HepG2 (cell line): ENCODE measurements around the gene PHF23. TPM values are rescaled to one million over a fixed set of nuclear protein-coding genes. Genes with fewer than 3 reads are reported as not detected.

Experiments used
- ATAC-seq: fragments of 200-7000 bp; cut with Tn5 transposase; 3 replicates; pipeline ENCODE4 v1.9.1; 2020; ENCODE audit warnings: mild to moderate bottlenecking, moderate library complexity
- BruUV-seq: library from RNA; stranded (reverse); fragments of 400-500 nt; replicated peaks from 2 replicates; lab custom pipeline; 2021; lab: Mats Ljungman, UMichigan
- CTCF ChIA-PET: fragments of 300-600 bp; formaldehyde crosslinking; extraction: SDS; loops from one replicate; lab custom pipeline; 2021; ENCODE audit warnings: low total read pairs, inconsistent platforms, low intra/inter-chr PET ratio; lab: Yijun Ruan, JAX
- POLR2A ChIA-PET: fragments of 350-600 bp; sonication (Branson Sonifier 250); formaldehyde crosslinking; loops from one replicate; lab custom pipeline; 2020; ENCODE audit warnings: antibody characterized with exemption, inconsistent platforms; lab: Yijun Ruan, JAX
- DNase-seq: peaks from one replicate; pipeline ENCODE4 v3.0.0-alpha.2; 2015; ENCODE audit warnings: low spot score
- FAIRE-seq: peaks from 3 replicates; lab custom pipeline; 2011; peaks lifted over from hg19 to GRCh38; lab: Jason Lieb, UNC
- H2AFZ ChIP-seq: one replicate; pipeline ENCODE4 v1.6.1; 2011; ENCODE audit warnings: low read length, inconsistent platforms
- H3K27ac ChIP-seq: fragments of 300-600 bp; 3 replicates; pipeline ENCODE4 v1.8.0; 2011; ENCODE audit warnings: mixed run types, mild to moderate bottlenecking, mixed read lengths, low read length, inconsistent platforms; ENCODE audit not compliant: insufficient read depth; ENCODE audit errors: extremely low read length
- H3K27me3 ChIP-seq, 2 experiments: fragments of 200-600 bp in 1 of 2; 2 replicates in 1 of 2; 3 replicates in 1 of 2; pipeline versions ENCODE4 v1.6.0 to v1.8.0; 2011; ENCODE audit warnings: low read length in 2 of 2, mild to moderate bottlenecking in 2 of 2, moderate library complexity in 2 of 2, inconsistent platforms in 1 of 2; ENCODE audit not compliant: insufficient read depth in 2 of 2, control insufficient read depth in 1 of 2
- H3K36me3 ChIP-seq, 2 experiments: fragments of 200-600 bp in 1 of 2; replicated peaks in 1 of 2; 2 replicates in 1 of 2; 3 replicates in 1 of 2; pipeline versions ENCODE4 v1.5.1 to v1.8.0; 2011; ENCODE audit warnings: low read length in 2 of 2, inconsistent platforms in 1 of 2; ENCODE audit not compliant: insufficient read depth in 2 of 2, control insufficient read depth in 1 of 2
- H3K4me1 ChIP-seq: 2 replicates; pipeline ENCODE4 v1.5.1; 2012; ENCODE audit warnings: low read length, inconsistent platforms; ENCODE audit not compliant: insufficient read depth
- H3K4me2 ChIP-seq: 2 replicates; pipeline ENCODE4 v1.6.0; 2011; ENCODE audit warnings: low read depth, low read length, inconsistent platforms
- H3K4me3 ChIP-seq, 3 experiments: fragments of 200-600 bp in 1 of 3; sonication (generic), shearing (Covaris generic) in 1 of 3; replicated peaks in 1 of 3; 2 replicates each; pipeline ENCODE4 v1.5.1; 2011 to 2016; ENCODE audit warnings: low read length in 3 of 3, inconsistent platforms in 2 of 3, low read depth in 2 of 3, mild to moderate bottlenecking in 2 of 3, control low read depth in 1 of 3, mixed read lengths in 1 of 3; ENCODE audit not compliant: insufficient read depth in 1 of 3
- H3K79me2 ChIP-seq: one replicate; pipeline ENCODE4 v1.6.1; 2011; ENCODE audit warnings: low read length, inconsistent platforms; ENCODE audit not compliant: insufficient read depth
- H3K9ac ChIP-seq: 2 replicates; pipeline ENCODE4 v1.6.0; 2011; ENCODE audit warnings: mild to moderate bottlenecking, low read depth, low read length, inconsistent platforms; ENCODE audit not compliant: insufficient read depth
- H3K9me3 ChIP-seq: 2 replicates; pipeline ENCODE4 v1.5.1; 2012; ENCODE audit warnings: mild to moderate bottlenecking, low read length
- H4K20me1 ChIP-seq: 2 replicates; pipeline ENCODE4 v1.6.0; 2011; ENCODE audit warnings: inconsistent platforms, mild to moderate bottlenecking, low read length, moderate library complexity; ENCODE audit not compliant: insufficient read depth
- AKNA ChIP-seq: sonication (generic); formaldehyde crosslinking; IDR thresholded peaks from 2 replicates; pipeline ENCODE4 v1.4.0; 2020; ENCODE audit warnings: missing genetic modification reagents, borderline replicate concordance
- CEBPB ChIP-seq: IDR thresholded peaks from 2 replicates; pipeline ENCODE4 v1.6.1; 2011; ENCODE audit warnings: low read depth, low read length, improper control_type of control experiment, borderline replicate concordance
- CEBPG ChIP-seq: IDR thresholded peaks from 2 replicates; pipeline ENCODE4 v1.6.1; 2016
- FOXA3 ChIP-seq: IDR thresholded peaks from 2 replicates; pipeline ENCODE4 v1.6.1; 2016; ENCODE audit warnings: missing genetic modification reagents, missing compliant biosample characterization
- GFI1 ChIP-seq: sonication (generic); formaldehyde crosslinking; IDR thresholded peaks from 2 replicates; pipeline ENCODE4 v1.5.0; 2020; ENCODE audit warnings: missing genetic modification reagents, mild to moderate bottlenecking, borderline replicate concordance
- HNF1B ChIP-seq: sonication (generic); formaldehyde crosslinking; IDR thresholded peaks from 2 replicates; pipeline ENCODE4 v1.5.1; 2020; ENCODE audit warnings: mild to moderate bottlenecking, moderate library complexity, missing genetic modification reagents
- MNT ChIP-seq: fragments of 450-650 bp; IDR thresholded peaks from 2 replicates; pipeline ENCODE4 v1.6.1; 2016
- MTF2 ChIP-seq: sonication (generic); formaldehyde crosslinking; IDR thresholded peaks from 2 replicates; pipeline ENCODE4 v1.5.0; 2020; ENCODE audit warnings: missing genetic modification reagents, borderline replicate concordance
- MXI1 ChIP-seq: IDR thresholded peaks from 3 replicates; pipeline ENCODE4 v1.6.1; 2012; ENCODE audit warnings: low read depth, low read length, inconsistent platforms, borderline replicate concordance
- SRF ChIP-seq: IDR thresholded peaks from 2 replicates; pipeline ENCODE4 v1.6.1; 2011; ENCODE audit warnings: mild to moderate bottlenecking, low read depth, low read length, moderate library complexity
- TFAP4 ChIP-seq: sonication (generic); IDR thresholded peaks from 2 replicates; pipeline ENCODE4 v1.6.1; 2016; ENCODE audit warnings: low read depth, borderline replicate concordance
- ZBTB7B ChIP-seq: sonication (generic); formaldehyde crosslinking; IDR thresholded peaks from 2 replicates; pipeline ENCODE4 v1.4.0; 2020; ENCODE audit warnings: missing genetic modification reagents
- ZMYM3 ChIP-seq: sonication (generic); formaldehyde crosslinking; IDR thresholded peaks from 2 replicates; pipeline ENCODE4 v1.5.1; 2020; ENCODE audit warnings: mild to moderate bottlenecking, missing genetic modification reagents
- ZNF740 ChIP-seq: sonication (generic); formaldehyde crosslinking; IDR thresholded peaks from 2 replicates; pipeline ENCODE4 v1.4.0; 2020; ENCODE audit warnings: missing genetic modification reagents
- WGBS: methylation state at CpG from one replicate; pipeline ENCODE4 v1.1.6; 2017; ENCODE audit warnings: low lambda C conversion rate; 5-methylcytosine and 5-hydroxymethylcytosine counted together
- in situ Hi-C: cut with HindIII; loops from 2 replicates; pipeline ENCODE4 v1.10.0; 2017; ENCODE audit warnings: low pct_unique_long_range_greater_than_20kb; ENCODE audit not compliant: extremely low pct_ligation_motif_present
- intact Hi-C: fragments of 100-400 bp; cut with micrococcal nuclease; formaldehyde crosslinking; loops from one replicate; pipeline ENCODE4 v1.10.0; 2022; ENCODE audit not compliant: unreplicated experiment
- polyA plus RNA-seq, 8 experiments: library from polyadenylated mRNA; depleted of rRNA in 3 of 8; stranded (reverse) in 7 of 8; unstranded in 1 of 8; fragments of >200 nt; fragmentation: Illumina TruSeq in 4 of 8; extraction: Trizol in 4 of 8; gene quantifications; 2 replicates each; pipeline versions ENCODE4 v1.2.1 to v1.2.3, GENCODE V29; 2011 to 2016; ENCODE audit warnings: low read depth in 4 of 8, missing spikeins in 1 of 8, mixed read lengths in 1 of 8; ENCODE audit not compliant: insufficient read depth in 1 of 8
- total RNA-seq, 5 experiments: library from RNA; depleted of rRNA; stranded (reverse); fragments of >200 nt; fragmentation: Illumina TruSeq; extraction: Trizol; gene quantifications; 2 replicates each; pipeline ENCODE4 v1.2.3, GENCODE V29; 2016; ENCODE audit warnings: low read depth in 1 of 5

PHF23 gene
- total and polyA plus RNA-seq, 2 of the 13 experiments (the other 11 are each of a cell fraction or from before 2014, with no cell fraction given): 27.6 to 33.2 TPM

- peak overlapping the region; percentile 80 for H3K9ac ChIP-seq
- no peaks in the 10 kb centered on the region for H3K9me3 ChIP-seq
- no TSS peak for BruUV-seq
- H3K27me3 ChIP-seq: no peaks in the 10 kb centered on the region
- peaks cover 8 to 9% of the 10 kb centered on the region in 2 experiments; a peak in 4 of 5 replicates for H3K36me3 ChIP-seq
- DNase-seq (peak; percentile 56), ATAC-seq (peak; percentile 12), FAIRE-seq (peak; percentile 47)
- H3K4me1 ChIP-seq: peaks cover 38% of the 10 kb centered on the region
- peak overlapping the region; percentile 95 for H3K4me2 ChIP-seq
- ChIA-PET CTCF (no interaction called here), POLR2A (interaction anchor here (1.0 to 3.9 kb wide), 14 partner anchors 10 to 274 kb away, joined by 3 to 35 read pairs (median 12); partner anchors contain the start of genes ACADVL, CTDNEP1, DLG4 and ELP5)
- no peak overlapping the region for H2AFZ ChIP-seq
- intact Hi-C loops (loop anchor here (5.0 kb wide), 1 partner anchor 41 kb away; the partner anchor contains the start of gene GABARAP), in situ Hi-C loops (loop anchor here (10.0 kb wide), 1 partner anchor 238 kb away; the partner anchor contains the start of gene SLC16A11)
- no peaks in the 10 kb centered on the region for H4K20me1 ChIP-seq
- WGBS: 43% methylated on average over 5 of the region's 6 CpGs
- H3K79me2 ChIP-seq: no peaks in the 10 kb centered on the region
- peak overlapping the region; percentile 66 to 87 (median 85) for H3K4me3 ChIP-seq
- H3K27ac ChIP-seq: peak overlapping the region; percentile 71
- TF ChIP-seq SRF (peak; percentile 95), CEBPB (peak; percentile 39; the same call in 1 of the 2 replicates), FOXA3 (CRISPR knock-in tag) (peak; percentile 65), ZNF740 (CRISPR knock-in tag) (0 out of 2 replicates have a peak, but pooled peaks have one; percentile 9), ZBTB7B (0 out of 2 replicates have a peak, but pooled peaks have one; percentile 3), CEBPG (peak; percentile 37), ZMYM3 (CRISPR knock-in tag) (peak; percentile 66; the same call in 1 of the 2 replicates), MTF2 (CRISPR knock-in tag) (no peak), GFI1 (CRISPR knock-in tag) (0 out of 2 replicates have a peak, but pooled peaks have one; percentile 2), MXI1 (peak; percentile 15; the same call in 1 of the 3 replicates), MNT (peak; percentile 39), TFAP4 (peak; percentile 75; the same call in 1 of the 2 replicates), AKNA (CRISPR knock-in tag) (no peak), HNF1B (0 out of 2 replicates have a peak, but pooled peaks have one; percentile 1)
Observed at GRCh38 chr17:7282752-7283321, 43.6 kb upstream of the PHF23 start.
